Measurements from ENCODE around the gene EDA. TPM values are rescaled to one million over a fixed set of nuclear protein-coding genes. Genes with fewer than 3 reads are reported as not detected.
A peak's percentile ranks its signal among the peaks of the same experiment; 100 is the strongest.

The EDA gene
- total RNA-seq, 1 experiment from 2014 or later = 0.15 TPM

DNA sequence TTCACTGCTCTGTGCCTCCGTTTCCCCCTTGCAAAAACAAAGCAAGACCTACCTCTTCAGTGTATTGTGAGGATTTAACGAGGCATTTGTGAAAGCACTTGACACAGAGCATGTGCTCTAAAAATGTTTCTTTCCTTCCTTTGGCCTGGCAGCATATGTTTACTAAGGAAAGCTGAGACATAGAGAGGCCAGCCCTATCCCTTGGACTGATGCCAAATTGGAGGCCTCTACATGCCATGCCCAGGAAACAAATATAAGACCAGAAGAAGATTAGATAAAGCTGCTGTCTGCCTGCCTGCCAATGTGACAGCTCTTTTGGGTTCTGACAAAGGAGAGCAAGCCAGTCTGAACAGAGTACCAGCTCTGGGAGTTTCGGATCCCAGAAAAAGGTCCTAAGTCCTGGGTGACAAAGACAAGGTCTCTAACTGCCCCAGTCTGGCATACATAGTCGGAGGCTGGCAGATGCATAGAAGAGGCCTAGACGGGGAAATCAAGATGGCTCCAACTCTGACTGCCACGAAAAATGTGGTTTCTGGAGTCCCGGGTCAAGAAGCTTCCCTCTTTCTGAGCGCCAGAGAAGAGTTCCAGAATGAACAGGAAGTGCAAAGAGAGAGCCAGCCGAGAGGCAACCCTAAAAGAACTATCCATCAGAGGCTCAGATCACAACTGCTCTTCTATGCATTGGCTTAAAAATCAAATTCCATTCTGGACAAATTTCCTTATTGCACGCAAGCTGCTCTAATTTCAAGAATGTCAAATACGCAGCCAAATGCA is 472.1 kb downstream of the EDA start:
- ATAC-seq (peak; percentile 54), DNase-seq (peak; percentile 59)
- BruUV-seq (replicated peaks) = TSS peak; percentile 64
- Histone ChIP-seq H3K9me3 (ENCODE audit: low read length) (no peaks in the 10 kb centered on the region), H3K79me2 (ENCODE audit: low read length) (no peaks in the 10 kb centered on the region), H3K4me1 (ENCODE audit: insufficient read depth, low read length) (peaks cover 35% of the 10 kb centered on the region), H3K4me2 (ENCODE audit: low read length) (no peak overlapping the region; the same call in 1 of the 2 replicates), H3K4me3 (ENCODE audit: low read length) (no peak overlapping the region), H4K20me1 (ENCODE audit: low read length) (no peaks in the 10 kb centered on the region), H3K27ac (ENCODE audit: low read length) (peak overlapping the region; percentile 57), H2AFZ (ENCODE audit: low read length) (peak overlapping the region; percentile 75), H3K36me3 (ENCODE audit: low read depth, low read length) (no peaks in the 10 kb centered on the region), H3F3A (ENCODE audit: low read length, unreplicated experiment) (no peaks in the 10 kb centered on the region), H3K27me3 (ENCODE audit: low read length) (no peaks in the 10 kb centered on the region), H3K9ac (ENCODE audit: low read length) (no peak overlapping the region; the same call in 1 of the 2 replicates), H3K9me2 (replicated peaks; ENCODE audit: low read length) (no peaks in the 10 kb centered on the region)
- TF ChIP-seq EZH2phosphoT487 (IDR thresholded peaks at IDR 0.05; ENCODE audit: borderline replicate concordance, low read length) (no peak), EZH2 (IDR thresholded peaks at IDR 0.05; ENCODE audit: low read length, unreplicated experiment) (no peak)
- TF ChIP-seq, protein P1, sequence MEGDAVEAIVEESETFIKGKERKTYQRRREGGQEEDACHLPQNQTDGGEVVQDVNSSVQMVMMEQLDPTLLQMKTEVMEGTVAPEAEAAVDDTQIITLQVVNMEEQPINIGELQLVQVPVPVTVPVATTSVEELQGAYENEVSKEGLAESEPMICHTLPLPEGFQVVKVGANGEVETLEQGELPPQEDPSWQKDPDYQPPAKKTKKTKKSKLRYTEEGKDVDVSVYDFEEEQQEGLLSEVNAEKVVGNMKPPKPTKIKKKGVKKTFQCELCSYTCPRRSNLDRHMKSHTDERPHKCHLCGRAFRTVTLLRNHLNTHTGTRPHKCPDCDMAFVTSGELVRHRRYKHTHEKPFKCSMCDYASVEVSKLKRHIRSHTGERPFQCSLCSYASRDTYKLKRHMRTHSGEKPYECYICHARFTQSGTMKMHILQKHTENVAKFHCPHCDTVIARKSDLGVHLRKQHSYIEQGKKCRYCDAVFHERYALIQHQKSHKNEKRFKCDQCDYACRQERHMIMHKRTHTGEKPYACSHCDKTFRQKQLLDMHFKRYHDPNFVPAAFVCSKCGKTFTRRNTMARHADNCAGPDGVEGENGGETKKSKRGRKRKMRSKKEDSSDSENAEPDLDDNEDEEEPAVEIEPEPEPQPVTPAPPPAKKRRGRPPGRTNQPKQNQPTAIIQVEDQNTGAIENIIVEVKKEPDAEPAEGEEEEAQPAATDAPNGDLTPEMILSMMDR (conservative IDR thresholded peaks at IDR 0.05; ENCODE audit: low read depth, low read length) = no peak
- intact Hi-C loops (cut with micrococcal nuclease) = loop anchor here (2.0 kb wide), 1 partner anchor 41 kb away; no protein-coding TSS in a partner anchor
- CTCF ChIA-PET = interaction anchor here (0.7 to 0.9 kb wide), 2 partner anchors 8 to 9 kb away, joined by 3 to 4 read pairs; no protein-coding TSS in a partner anchor
- POLR2A ChIA-PET (ENCODE audit: unreplicated experiment) = interaction anchor here (0.6 kb wide), 1 partner anchor 8 kb away, joined by 3 read pairs; no protein-coding TSS in a partner anchor

DNA sequence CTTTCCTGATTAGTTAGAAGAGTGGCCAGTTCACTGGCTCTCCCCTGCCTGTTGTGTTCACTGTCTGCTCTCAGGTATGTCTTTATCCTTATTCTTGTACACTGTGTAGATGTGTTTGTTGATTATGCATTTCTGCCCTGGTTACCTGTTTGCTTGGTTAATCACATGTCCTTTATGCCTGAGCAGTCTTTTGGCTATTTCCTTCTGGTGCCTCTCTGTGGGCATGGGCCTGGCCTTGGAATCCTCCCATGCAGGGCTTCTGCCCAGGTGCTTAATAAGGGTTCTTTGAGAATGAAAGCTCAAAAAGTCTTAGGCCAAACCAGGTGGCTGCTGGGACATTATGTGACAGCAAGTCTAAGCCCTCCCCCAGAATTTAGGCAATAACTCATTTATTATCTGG is 472.8 kb downstream of the EDA start:
- no peaks in the 10 kb centered on the region for H3K27me3 ChIP-seq (ENCODE audit: low read length)
- no TSS peak for BruUV-seq (replicated peaks)
- no peak overlapping the region for H3K4me3 ChIP-seq (ENCODE audit: low read length)
- H4K20me1 ChIP-seq (ENCODE audit: low read length) = no peaks in the 10 kb centered on the region
- H3K4me2 ChIP-seq (ENCODE audit: low read length) = no peak overlapping the region
- ChIA-PET CTCF (no interaction called here), POLR2A (ENCODE audit: unreplicated experiment) (interaction anchor here (0.5 kb wide), 1 partner anchor 8 kb away, joined by 5 read pairs; no protein-coding TSS in a partner anchor)
- H3K36me3 ChIP-seq (ENCODE audit: low read depth, low read length) = no peaks in the 10 kb centered on the region
- H3K4me1 ChIP-seq (ENCODE audit: insufficient read depth, low read length) = peaks cover 35% of the 10 kb centered on the region
- intact Hi-C loops (cut with micrococcal nuclease) = loop anchor here (2.0 kb wide), 1 partner anchor 42 kb away; no protein-coding TSS in a partner anchor
- no peak overlapping the region for H3K9ac ChIP-seq (ENCODE audit: low read length)
- TF ChIP-seq EZH2phosphoT487 (IDR thresholded peaks at IDR 0.05; ENCODE audit: borderline replicate concordance, low read length) (no peak), EZH2 (IDR thresholded peaks at IDR 0.05; ENCODE audit: low read length, unreplicated experiment) (no peak)
- TF ChIP-seq, protein P1 (conservative IDR thresholded peaks at IDR 0.05; ENCODE audit: low read depth, low read length) = no peak
- H3K9me3 ChIP-seq (ENCODE audit: low read length) = no peaks in the 10 kb centered on the region
- peak overlapping the region; percentile 57 for H3K27ac ChIP-seq (ENCODE audit: low read length)
- no peak for DNase-seq
- ATAC-seq = no peak; the same call in 1 of the 2 replicates
- no peaks in the 10 kb centered on the region for H3F3A ChIP-seq (ENCODE audit: low read length, unreplicated experiment)
- H2AFZ ChIP-seq (ENCODE audit: low read length) = no peak overlapping the region
- no peaks in the 10 kb centered on the region for H3K9me2 ChIP-seq (replicated peaks; ENCODE audit: low read length)
- no peaks in the 10 kb centered on the region for H3K79me2 ChIP-seq (ENCODE audit: low read length)

Small RNAs within 50 kb of the gene (microRNA-seq; reads per million reads assigned to microRNA genes)
- gene MIR676 (ENCODE audit: unreplicated experiment) = not detected

Other genes starting within 250 kb of the EDA start
- gene NALF2, start 111.8 kb upstream of the EDA start, total RNA-seq (2014; rRNA removed) = not detected in 2 replicates

All from PC-3 (cell line).